Measurements from ENCODE around the gene MRPL49.
"Not testable (repeated sequence)": the region's sequence is repeated elsewhere in the genome, so short reads cannot be mapped to it uniquely, and the experiment has no call there.

Gene MRPL49

DNA sequence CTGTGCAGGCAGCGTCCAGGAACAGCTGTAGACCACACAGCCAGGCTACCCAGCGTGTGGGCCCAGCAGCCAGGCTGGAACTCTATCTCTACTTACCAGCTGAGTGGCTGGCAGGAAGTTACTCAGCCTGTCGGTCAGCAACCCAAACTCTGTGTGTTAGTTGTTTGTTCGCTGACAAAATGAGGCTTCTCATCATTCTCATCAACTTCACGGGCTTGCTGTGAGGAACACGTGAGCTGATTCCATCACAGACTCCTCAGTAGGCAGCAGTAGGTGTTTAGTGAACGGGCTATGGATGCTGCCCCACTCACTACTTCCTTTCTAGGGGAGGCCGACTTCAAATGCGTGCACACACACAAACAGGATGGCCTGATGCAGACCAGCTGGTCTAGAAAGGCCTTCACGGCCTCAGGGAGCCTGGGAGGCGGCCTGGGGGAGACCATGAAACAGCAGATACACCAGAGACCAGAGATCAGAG is 47.1 kb downstream of the MRPL49 start:
- DNase-seq (ENCODE audit: low read depth), result no peak
- H3K4me3 ChIP-seq (ENCODE audit: low read depth, low read length), result no peak overlapping the region
- TF ChIP-seq, protein P1, sequence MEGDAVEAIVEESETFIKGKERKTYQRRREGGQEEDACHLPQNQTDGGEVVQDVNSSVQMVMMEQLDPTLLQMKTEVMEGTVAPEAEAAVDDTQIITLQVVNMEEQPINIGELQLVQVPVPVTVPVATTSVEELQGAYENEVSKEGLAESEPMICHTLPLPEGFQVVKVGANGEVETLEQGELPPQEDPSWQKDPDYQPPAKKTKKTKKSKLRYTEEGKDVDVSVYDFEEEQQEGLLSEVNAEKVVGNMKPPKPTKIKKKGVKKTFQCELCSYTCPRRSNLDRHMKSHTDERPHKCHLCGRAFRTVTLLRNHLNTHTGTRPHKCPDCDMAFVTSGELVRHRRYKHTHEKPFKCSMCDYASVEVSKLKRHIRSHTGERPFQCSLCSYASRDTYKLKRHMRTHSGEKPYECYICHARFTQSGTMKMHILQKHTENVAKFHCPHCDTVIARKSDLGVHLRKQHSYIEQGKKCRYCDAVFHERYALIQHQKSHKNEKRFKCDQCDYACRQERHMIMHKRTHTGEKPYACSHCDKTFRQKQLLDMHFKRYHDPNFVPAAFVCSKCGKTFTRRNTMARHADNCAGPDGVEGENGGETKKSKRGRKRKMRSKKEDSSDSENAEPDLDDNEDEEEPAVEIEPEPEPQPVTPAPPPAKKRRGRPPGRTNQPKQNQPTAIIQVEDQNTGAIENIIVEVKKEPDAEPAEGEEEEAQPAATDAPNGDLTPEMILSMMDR (IDR thresholded peaks at IDR 0.05; ENCODE audit: control insufficient read depth, extremely low read depth, insufficient read depth), result no peak

DNA sequence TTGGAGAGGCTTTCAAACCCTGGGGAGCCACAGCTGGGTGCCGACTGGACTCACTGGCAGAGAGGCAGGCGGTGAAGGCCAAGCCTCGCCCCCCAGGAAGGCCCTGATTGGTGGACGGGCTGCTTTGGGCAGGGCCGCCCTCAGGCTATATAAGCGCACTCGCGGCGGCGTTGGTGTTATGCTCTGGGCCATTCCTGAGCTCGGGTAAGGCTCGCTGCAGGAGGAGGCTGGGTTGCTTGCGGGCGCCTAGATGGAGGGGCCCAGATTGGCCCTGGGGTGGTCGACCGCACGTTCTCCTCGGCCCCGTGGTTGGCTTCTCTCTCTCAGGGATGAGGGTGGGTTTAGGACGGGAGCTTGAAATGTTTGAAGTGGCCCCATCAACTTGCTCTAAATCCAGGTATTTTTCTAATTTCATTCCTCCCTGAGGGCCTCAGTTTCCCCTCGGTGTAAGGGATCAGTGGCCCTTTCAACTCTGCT is 48.0 kb downstream of the MRPL49 start, which contains the start of gene SPDYC:
Gene SPDYC (plus strand): TSS at position 176 of the 477 bp plus-strand sequence. CDS start 1,125 bp downstream, outside the sequence.
- no peak for DNase-seq (ENCODE audit: low read depth)
- no peak within 1 kb of the TSS for H3K4me3 ChIP-seq (ENCODE audit: low read depth, low read length)

DNA sequence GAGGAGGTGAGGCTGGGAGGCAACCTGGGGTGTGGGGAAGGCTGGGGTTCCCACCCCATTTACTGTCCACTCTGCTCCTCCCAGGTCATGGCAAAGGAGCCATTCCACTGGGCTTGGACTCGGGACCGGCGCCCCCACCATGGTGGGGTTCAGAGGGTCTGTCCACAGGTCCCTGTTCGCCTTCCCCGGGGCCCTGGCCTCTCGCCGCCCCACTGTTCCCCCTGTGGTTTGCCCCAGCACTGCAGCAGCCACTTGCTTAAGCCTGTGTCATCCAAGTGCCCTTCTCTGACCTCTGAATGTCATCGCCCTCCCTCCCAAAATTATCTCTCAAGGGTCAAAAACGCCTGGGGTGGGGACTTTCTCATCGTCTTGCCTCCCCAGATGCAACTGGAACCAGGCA is 50.5 kb downstream of the MRPL49 start:
- TF ChIP-seq, protein P1 (IDR thresholded peaks at IDR 0.05; ENCODE audit: control insufficient read depth, extremely low read depth, insufficient read depth), result no peak
- H3K4me3 ChIP-seq (ENCODE audit: low read depth, low read length), result no peak overlapping the region
- DNase-seq (ENCODE audit: low read depth), result no peak

More for the DNA sequence above, 48.0 kb downstream of the MRPL49 start, which contains the start of gene SPDYC:
- TF ChIP-seq, protein P1 (IDR thresholded peaks at IDR 0.05; ENCODE audit: control insufficient read depth, extremely low read depth, insufficient read depth), result no peak

DNA sequence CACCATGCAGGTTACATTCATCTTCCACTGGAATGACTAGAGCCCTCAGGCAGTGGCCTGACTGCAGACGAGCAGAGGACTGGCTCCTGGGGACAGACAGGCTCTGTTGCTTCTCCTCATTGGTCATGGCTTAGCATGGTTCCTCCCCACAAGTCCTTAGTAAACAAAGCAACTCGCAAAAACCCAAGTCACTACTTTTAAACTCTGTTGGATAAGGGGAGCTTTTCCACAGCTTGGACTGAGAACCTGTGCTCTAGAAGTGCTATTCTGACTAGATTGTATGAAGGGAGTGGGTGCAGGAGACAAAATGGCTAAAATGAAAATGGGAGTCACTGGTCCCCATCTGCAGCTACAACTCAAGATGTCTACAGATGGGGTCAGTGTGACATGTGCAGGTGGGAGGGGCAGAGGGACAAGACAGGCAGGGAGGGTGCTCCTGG is 52.5 kb downstream of the MRPL49 start:
- not testable (repeated sequence) for H3K4me3 ChIP-seq (ENCODE audit: low read depth, low read length); DNase-seq (ENCODE audit: low read depth)

All from LNCaP clone FGC (cell line).